22Rv1 (cell line): ENCODE data around the gene TPCN2.
A peak's percentile ranks its signal among the peaks of the same experiment; 100 is the strongest.

Experiments
- CTCF ChIP-seq: fragments of 450-650 bp; IDR thresholded peaks from 2 replicates; pipeline ENCODE4 v1.5.1; 2017; ENCODE audit warnings: mild to moderate bottlenecking
- ZFX ChIP-seq: fragments of 450-650 bp; IDR thresholded peaks from 2 replicates; pipeline ENCODE4 v1.6.1; 2017; ENCODE audit warnings: antibody characterized with exemption, borderline replicate concordance

GRCh38 chr11:69005631-69006368 lies 42.9 kb upstream of the TPCN2 start:
- peak; percentile 7; the same call in 1 of the 2 replicates for TF ChIP-seq CTCF
- no peak for TF ChIP-seq ZFX
